ENCODE measurements around the gene CDKAL1.
"Not testable (repeated sequence)": the region's sequence is repeated elsewhere in the genome, so short reads cannot be mapped to it uniquely, and the experiment has no call there.

The CDKAL1 gene

GRCh38 chr6:20640181-20640580, 105.9 kb downstream of the CDKAL1 start:
- no peak for DNase-seq (ENCODE audit: low read depth)

- no peak for DNase-seq (ENCODE audit: low read depth)
Observed at GRCh38 chr6:20642441-20642840, 108.2 kb downstream of the CDKAL1 start.

GRCh38 chr6:20644667-20645370, 110.6 kb downstream of the CDKAL1 start:
- DNase-seq (ENCODE audit: low read depth) = peak; percentile 35

- DNase-seq (ENCODE audit: low read depth) = not testable (repeated sequence)
Observed at GRCh38 chr6:20645572-20645971, 111.3 kb downstream of the CDKAL1 start.

- peak; percentile 5 for DNase-seq (ENCODE audit: low read depth)
Observed at GRCh38 chr6:20647585-20647984, 113.3 kb downstream of the CDKAL1 start.

- not testable (repeated sequence) for DNase-seq (ENCODE audit: low read depth)
Observed at GRCh38 chr6:20649696-20650470, 115.6 kb downstream of the CDKAL1 start.

- peak; percentile 72 for DNase-seq (ENCODE audit: low read depth)
Observed at GRCh38 chr6:20652299-20653084, 118.2 kb downstream of the CDKAL1 start.

GRCh38 chr6:20653085-20653479, 118.8 kb downstream of the CDKAL1 start:
- DNase-seq (ENCODE audit: low read depth) = no peak

- DNase-seq (ENCODE audit: low read depth) = peak; percentile 25
Observed at GRCh38 chr6:20655317-20655716, 121.1 kb downstream of the CDKAL1 start.

GRCh38 chr6:20657274-20657800, 123.1 kb downstream of the CDKAL1 start:
- no peak for DNase-seq (ENCODE audit: low read depth)

- no peak for DNase-seq (ENCODE audit: low read depth)
Observed at GRCh38 chr6:20658053-20658452, 123.8 kb downstream of the CDKAL1 start.

GRCh38 chr6:20658516-20658915, 124.3 kb downstream of the CDKAL1 start:
- DNase-seq (ENCODE audit: low read depth) = no peak

- no peak for DNase-seq (ENCODE audit: low read depth)
Observed at GRCh38 chr6:20660534-20660933, 126.3 kb downstream of the CDKAL1 start.

- peak; percentile 7 for DNase-seq (ENCODE audit: low read depth)
Observed at GRCh38 chr6:20661721-20662120, 127.5 kb downstream of the CDKAL1 start.

GRCh38 chr6:20664250-20664649, 130.0 kb downstream of the CDKAL1 start:
- DNase-seq (ENCODE audit: low read depth) = no peak

- no peak for DNase-seq (ENCODE audit: low read depth)
Observed at GRCh38 chr6:20665290-20665689, 131.0 kb downstream of the CDKAL1 start.

GRCh38 chr6:20669571-20670314, 135.5 kb downstream of the CDKAL1 start:
- no peak for DNase-seq (ENCODE audit: low read depth)

- DNase-seq (ENCODE audit: low read depth) = no peak
Observed at GRCh38 chr6:20670750-20671149, 136.5 kb downstream of the CDKAL1 start.

- DNase-seq (ENCODE audit: low read depth) = no peak
Observed at GRCh38 chr6:20672038-20672437, 137.8 kb downstream of the CDKAL1 start.

- DNase-seq (ENCODE audit: low read depth) = no peak
Observed at GRCh38 chr6:20673458-20673857, 139.2 kb downstream of the CDKAL1 start.

GRCh38 chr6:20674664-20675063, 140.4 kb downstream of the CDKAL1 start:
- no peak for DNase-seq (ENCODE audit: low read depth)
